GM10248 (cell line): ENCODE data around the gene FADS1.

Experiments used
- CTCF ChIA-PET: fragments of 300-600 bp; sonication (Branson Sonifier 250); formaldehyde crosslinking; extraction: SDS; loops from one replicate; lab custom pipeline; 2021; ENCODE audit warnings: antibody characterized with exemption; lab: Yijun Ruan, JAX
- POLR2A ChIA-PET: fragments of 350-650 bp; sonication (Branson Sonifier 250); formaldehyde crosslinking; extraction: SDS; loops from one replicate; lab custom pipeline; 2020; ENCODE audit warnings: antibody characterized with exemption; lab: Yijun Ruan, JAX
- DNase-seq: peaks from one replicate; pipeline ENCODE4 v3.0.0; 2012; ENCODE audit errors: extremely low spot score
- TF ChIP-seq, protein P1 (sequence below): IDR thresholded peaks from 2 replicates; pipeline ENCODE4 v1.5.1; 2012; ENCODE audit warnings: mild to moderate bottlenecking, low read depth; ENCODE audit errors: extremely low read depth, missing control alignments, control extremely low read depth

The FADS1 gene

DNA sequence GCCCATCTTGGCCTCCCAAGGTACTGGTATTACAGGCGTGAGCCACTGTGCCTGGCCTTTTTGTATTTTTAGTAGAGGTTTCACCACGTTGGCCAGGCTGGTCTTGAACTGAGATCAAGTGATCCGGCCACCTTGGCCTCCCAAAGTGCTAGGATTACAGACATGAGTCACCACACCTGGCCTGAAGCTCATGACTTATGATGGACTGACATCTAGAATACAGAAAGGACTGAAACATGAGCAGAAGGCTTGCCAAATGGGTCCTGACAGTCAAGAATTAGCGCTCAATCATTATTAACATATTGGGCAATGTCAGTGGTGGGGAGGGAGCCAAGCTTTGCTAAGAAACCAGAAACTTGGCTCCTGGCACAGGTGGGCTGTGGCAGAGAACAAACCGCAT lies 5.0 kb downstream of the FADS1 start:
- DNase-seq, result no peak
- ChIA-PET POLR2A (no interaction called here), CTCF (interaction anchor here (1.0 to 8.8 kb wide), 4 partner anchors 9 to 59 kb away, joined by 3 to 103 read pairs (median 8); no protein-coding TSS in a partner anchor)
- TF ChIP-seq, protein P1, sequence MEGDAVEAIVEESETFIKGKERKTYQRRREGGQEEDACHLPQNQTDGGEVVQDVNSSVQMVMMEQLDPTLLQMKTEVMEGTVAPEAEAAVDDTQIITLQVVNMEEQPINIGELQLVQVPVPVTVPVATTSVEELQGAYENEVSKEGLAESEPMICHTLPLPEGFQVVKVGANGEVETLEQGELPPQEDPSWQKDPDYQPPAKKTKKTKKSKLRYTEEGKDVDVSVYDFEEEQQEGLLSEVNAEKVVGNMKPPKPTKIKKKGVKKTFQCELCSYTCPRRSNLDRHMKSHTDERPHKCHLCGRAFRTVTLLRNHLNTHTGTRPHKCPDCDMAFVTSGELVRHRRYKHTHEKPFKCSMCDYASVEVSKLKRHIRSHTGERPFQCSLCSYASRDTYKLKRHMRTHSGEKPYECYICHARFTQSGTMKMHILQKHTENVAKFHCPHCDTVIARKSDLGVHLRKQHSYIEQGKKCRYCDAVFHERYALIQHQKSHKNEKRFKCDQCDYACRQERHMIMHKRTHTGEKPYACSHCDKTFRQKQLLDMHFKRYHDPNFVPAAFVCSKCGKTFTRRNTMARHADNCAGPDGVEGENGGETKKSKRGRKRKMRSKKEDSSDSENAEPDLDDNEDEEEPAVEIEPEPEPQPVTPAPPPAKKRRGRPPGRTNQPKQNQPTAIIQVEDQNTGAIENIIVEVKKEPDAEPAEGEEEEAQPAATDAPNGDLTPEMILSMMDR, result no peak

DNA sequence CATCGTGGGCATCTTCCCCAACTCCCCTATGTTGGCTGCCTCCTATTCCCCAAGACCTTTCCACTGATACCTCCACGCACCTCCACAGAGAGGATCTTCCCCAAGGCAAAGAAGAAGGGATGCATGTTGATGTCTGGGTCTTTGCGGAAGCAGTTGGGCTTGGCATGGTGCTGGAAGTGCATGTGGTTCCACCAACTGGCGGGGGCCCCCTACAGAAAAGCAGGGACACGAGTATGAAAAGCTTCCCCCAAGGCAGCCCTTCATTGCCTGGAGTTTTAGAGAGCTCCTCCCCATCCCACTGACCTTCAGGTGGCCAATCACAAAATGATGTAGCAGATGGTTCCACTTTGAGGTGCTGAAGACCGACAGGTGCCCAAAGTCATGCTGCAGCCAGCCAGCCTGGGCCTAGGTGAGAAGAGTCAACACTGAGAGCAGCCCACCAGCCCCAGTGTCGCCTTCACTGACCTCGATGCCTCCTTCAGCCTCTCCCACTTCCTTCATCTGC lies 6.1 kb downstream of the FADS1 start:
- POLR2A ChIA-PET, result no interaction called here
- CTCF ChIA-PET, result interaction anchor here (1.9 to 8.8 kb wide), 2 partner anchors 10 to 14 kb away, joined by 9 to 103 read pairs; no protein-coding TSS in a partner anchor
- DNase-seq, result no peak
- TF ChIP-seq, protein P1, result no peak

DNA sequence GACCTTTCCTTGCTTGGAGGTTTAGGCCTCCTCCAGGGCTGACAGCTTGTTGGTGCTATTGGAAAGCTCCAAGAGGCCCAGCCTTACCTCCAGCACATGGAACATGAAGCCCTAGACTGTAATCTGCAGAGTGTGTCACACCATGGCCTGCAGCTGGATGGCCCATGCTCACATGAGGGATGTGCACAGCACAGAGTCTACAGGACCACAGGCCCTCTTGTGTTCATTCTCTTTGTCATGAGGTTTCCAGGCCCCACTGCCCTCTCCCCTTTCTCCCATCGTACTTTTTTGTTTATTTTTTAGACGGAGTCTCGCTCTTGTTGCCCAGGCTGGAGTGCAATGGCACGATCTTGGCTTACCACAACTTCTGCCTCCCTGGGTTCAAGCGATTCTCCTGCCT lies 10.0 kb downstream of the FADS1 start:
- POLR2A ChIA-PET, result interaction anchor here (1.0 to 1.6 kb wide), 2 partner anchors 9 to 10 kb away, joined by 3 to 5 read pairs; no protein-coding TSS in a partner anchor
- no peak for DNase-seq
- TF ChIP-seq, protein P1, result no peak
- CTCF ChIA-PET, result interaction anchor here (1.6 to 3.7 kb wide), 6 partner anchors 9 to 301 kb away, joined by 4 to 41 read pairs (median 7); partner anchors contain the start of gene FADS1

DNA sequence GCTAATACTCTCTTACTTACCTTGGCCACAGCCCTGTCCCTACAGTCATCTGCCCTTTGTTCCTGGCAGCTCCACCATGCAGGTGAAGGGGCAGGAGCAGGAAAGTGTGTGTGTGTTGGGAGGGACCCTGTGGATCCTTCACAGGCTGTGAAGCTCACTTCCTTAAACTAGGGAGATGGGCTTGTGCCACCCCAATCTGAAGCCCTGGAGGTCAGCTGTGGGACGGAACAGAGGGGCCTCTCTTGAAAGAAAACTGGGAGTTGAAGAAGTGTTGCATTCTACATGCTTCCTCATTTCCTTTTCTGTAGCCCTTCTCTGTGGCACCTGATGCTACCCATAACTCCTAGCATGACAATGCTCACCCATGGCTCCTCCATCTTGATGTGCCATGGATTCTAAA lies 11.7 kb downstream of the FADS1 start:
- POLR2A ChIA-PET, result no interaction called here
- TF ChIP-seq, protein P1, result no peak
- DNase-seq, result no peak
- CTCF ChIA-PET, result interaction anchor here (1.7 to 3.7 kb wide), 5 partner anchors 7 to 303 kb away, joined by 5 to 41 read pairs (median 7); partner anchors contain the start of gene FADS1

DNA sequence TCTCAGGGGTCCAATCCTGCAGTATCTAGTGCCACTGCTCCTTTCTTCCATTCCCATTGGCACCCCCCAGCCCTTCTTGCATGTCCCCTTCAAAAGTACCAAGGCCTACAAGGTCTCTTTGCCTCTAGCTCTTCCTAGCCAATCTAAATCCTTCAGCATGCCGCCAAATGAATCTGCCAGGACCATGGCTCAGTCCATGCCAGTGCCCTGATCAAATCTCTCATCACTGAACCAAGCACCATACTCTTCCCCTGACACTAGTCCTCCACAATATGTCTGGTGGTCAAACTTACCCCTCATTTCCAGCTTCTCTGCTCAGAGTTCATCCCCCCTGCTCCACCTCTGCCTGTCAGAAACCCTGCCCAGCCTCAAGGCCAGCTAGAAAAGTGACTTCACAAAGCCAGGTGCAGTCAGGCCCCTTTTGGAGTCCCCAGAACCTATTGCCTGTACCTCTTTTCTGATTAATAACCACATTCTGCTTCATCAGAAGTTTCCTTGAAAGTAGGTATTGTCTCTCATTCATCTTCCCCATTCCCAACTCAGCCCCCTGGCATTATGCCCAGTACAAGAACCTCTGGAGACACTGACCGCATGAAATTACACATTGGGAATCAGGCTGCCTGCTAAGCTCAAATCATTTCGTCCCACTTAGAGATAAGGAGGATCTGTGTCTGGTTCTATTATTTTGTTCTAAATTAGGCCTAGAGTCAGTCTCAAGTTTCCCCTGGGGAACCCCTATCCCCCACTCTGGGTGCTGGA lies 12.7 kb downstream of the FADS1 start:
- TF ChIP-seq, protein P1, result no peak
- ChIA-PET POLR2A (interaction anchor here (0.8 to 1.6 kb wide), 2 partner anchors 11 kb away, joined by 3 to 5 read pairs; partner anchors contain the start of genes FEN1 and TMEM258), CTCF (interaction anchor here (1.0 to 1.5 kb wide), 2 partner anchors 14 to 277 kb away, joined by 4 read pairs; no protein-coding TSS in a partner anchor)
- no peak for DNase-seq

- ChIA-PET CTCF (interaction anchor here (1.5 to 11.8 kb wide), 5 partner anchors 11 to 306 kb away, joined by 9 to 129 read pairs (median 21); partner anchors contain the start of genes BEST1, FEN1 and TMEM258), POLR2A (no interaction called here)
- DNase-seq, result no peak
- TF ChIP-seq, protein P1, result no peak
These were observed 14.2 kb downstream of the FADS1 start for GRCh38 chr11:61802605-61803004.
